ENCODE results near the gene SLC16A3.
A peak's percentile ranks its signal among the peaks of the same experiment; 100 is the strongest.

Gene SLC16A3

DNA sequence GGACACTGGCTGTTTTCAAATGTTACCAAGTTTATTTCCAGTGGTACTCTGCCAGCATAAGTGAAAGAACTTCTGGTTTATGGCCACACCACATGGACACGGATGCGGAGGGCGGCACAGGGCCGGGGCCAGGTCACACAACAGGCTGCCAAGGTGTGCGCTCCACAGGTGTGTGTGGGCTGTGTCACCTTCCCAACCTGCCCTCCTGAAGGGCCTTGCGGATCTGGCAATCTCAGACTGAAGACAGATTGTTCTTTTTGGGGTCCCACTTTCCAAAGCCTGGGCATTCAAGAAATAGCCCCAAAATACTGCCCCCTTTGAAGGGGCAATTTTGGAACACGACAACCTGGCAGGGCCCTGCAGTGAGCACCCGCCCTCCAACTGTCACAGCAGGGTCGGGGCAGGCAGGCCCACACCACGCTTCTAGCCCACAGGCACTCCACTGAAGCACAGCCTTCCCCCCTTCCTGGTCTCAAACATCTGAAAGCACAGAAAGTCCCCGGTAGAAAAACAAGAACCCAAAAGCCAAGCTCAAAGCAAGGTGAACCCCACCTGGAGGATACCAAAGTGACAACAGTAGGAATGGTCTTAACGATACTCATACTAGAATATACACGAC lies 41.1 kb downstream of the SLC16A3 start:
- no peak for DNase-seq

DNA sequence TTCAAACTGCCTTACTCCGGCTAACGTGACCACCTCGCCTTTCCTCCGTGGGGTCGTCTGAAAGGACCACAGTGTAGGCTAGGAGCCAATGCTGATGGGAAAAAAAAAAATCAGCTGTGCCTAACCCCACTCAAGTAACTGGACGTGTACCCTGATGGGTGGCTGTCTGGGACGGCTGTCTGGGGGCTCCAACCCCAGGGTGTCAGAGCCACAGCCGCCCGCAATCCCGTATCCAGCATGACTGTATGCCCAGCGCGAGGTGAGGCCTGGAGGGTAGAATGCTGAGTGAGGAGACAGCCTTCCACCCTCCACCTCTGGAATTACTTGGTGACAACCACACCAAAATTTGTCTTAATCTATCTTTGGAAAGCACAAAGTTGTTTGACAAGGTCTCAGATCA lies 41.8 kb downstream of the SLC16A3 start:
- no peak for DNase-seq

GRCh38 chr17:82271401-82271800 lies 42.6 kb downstream of the SLC16A3 start:
- DNase-seq: no peak

DNA sequence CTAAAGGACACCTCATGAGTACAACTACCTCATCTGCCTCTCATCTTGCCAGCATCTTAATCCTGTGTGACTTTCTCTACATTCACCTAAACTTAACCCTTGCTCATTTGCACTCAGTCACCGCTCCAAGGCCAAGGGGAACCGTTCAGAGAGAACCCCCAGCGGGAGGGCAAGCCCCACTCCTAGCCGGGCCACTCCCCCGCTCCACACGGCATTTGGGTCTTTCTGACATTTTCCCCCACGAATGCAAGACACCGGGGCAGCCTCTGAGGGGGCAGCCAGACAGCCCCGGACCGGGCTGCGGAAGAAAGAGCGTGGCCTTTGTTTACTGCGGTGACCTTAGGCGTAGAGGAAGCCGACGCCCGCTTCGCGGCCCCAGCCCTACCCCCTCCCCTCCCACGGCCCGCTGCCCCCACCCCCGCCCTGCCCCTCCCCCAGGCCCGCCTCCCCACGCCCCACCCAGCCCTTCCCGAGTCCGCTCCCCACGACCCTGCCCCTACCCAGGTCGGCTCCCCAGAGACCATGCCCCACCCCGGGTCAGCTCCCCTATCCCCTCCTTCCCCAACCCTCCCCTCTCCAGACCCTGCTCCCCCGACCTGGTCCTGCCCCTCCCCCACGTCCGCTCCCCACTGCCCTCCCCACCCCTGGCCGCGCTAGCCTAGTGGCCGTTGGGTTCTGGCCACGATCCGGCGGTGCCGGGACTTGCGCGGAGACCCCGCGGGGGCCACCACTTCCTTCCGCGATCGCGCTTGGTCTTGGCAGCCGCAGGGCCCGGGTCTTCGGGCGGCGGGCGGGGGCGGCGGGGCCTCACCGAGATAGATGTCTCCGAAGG lies 43.9 kb downstream of the SLC16A3 start:
- peak; percentile 35 for DNase-seq

GRCh38 chr17:82273327-82274133 lies 44.7 kb downstream of the SLC16A3 start, which contains the start of gene CSNK1D:
TSS of gene CSNK1D (minus strand) at chr17:82273700. CDS start at chr17:82273381, 319 bp downstream.
- peak; percentile 84 for DNase-seq

GRCh38 chr17:82274134-82275020 lies 45.5 kb downstream of the SLC16A3 start:
- no peak for DNase-seq

DNA sequence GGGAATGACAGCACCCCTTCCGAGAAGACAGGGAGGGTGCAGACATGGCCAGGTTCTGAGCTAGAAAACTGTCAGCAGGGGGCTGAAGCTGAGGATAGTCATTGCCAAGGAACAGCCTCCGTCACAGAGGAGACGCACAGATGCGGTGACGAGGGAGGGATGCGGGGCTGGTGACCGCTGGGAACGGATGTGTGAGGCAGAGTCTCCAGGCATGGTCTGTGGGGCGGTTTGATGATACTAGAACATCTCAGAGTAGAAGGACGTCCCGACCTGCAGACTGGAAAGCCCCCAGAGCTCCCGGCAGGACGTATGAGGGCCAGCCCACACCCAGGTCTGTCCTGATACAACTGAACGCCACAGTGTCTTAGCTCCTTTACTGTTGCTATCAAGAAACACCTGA lies 46.5 kb downstream of the SLC16A3 start:
- DNase-seq: no peak

- no peak for DNase-seq
Measured at GRCh38 chr17:82276938-82277337, 48.1 kb downstream of the SLC16A3 start.

DNA sequence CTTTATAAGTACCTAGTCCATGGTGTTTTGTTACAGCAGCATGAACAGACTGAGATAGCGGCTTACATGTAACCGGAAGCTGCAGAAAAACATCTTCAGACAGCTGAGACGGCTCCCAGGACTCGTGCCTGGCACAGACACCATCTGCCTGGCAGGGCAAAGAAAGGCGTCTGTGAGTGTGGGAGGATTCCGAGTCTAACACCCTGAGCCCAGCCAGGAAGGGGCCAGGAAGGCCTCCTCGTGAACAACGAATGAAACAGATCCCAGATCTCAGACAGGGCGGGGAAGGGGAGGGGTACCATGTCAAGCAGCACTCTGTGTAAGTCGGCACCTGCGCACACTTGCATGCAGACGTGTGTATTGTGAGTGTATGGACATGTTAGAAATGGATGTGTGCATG lies 49.0 kb downstream of the SLC16A3 start:
- DNase-seq: no peak

GRCh38 chr17:82278308-82278707 lies 49.5 kb downstream of the SLC16A3 start:
- no peak for DNase-seq

DNA sequence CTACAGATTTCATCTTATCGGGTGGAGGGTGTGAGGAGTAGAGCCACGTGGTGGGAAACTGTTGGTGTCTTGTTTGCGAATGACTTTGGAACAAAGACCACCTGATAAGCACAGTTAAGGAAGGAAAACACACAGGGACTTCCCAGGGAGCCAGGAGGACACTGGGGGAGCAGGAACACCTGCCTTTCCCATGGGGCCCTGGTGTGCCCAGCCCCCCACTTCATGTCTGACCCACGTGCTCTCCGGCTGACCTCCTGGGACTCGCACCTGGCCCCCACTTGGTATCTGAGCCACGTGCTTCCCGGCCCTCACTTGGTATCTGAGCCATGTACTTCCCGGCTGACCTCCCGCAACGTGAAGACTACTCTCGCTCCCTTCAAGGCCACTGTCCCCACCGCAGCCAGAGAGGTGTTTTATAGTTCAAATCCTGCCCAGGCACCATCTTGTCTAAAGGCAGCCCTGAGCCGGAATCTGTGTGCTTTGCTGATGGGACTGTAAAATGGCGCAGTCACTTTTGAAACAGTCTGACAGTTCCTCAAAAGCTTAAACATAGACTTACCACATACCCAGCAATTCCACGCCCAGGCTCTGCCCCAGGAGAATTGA lies 50.0 kb downstream of the SLC16A3 start:
- DNase-seq: no peak

DNA sequence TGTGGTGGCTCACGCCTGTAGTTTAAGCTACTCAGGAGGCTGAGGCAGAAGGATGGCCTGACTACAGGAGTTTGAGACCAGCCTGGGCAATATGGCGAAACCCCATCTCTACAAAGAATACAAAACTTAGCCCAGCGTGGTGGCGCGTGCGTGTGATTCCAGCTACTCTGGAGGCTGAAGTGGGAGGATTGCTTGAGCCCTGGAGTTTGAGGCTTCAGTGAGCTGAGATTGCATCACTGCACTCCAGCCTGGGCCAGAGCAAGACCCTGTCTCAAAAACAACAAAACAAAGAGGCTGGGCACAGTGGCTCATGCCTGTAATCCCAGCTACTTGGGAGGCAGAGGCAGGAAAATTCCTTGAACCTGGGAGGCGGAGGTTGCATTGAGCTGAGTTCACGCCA lies 51.7 kb downstream of the SLC16A3 start:
- no peak for DNase-seq

DNA sequence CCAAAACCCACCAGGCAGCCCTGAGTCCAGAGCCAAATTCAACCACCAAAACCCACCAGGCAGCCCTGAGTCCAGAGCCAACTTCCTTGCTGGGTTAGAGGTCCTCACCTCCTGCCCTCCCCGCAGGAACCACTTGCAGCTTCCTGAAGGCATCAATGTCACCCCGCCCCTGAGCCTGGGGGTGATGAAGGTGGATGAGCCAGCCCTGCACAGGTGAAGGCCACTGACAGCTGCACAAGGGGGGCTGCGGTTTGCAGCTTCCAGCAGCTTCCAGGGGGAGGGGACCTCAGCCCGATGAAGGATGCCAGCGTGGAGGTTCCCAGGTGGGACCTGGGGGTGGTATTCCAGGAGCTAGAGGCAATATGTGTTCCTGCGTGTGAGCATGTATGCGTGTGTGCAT lies 52.2 kb downstream of the SLC16A3 start:
- DNase-seq: no peak

DNA sequence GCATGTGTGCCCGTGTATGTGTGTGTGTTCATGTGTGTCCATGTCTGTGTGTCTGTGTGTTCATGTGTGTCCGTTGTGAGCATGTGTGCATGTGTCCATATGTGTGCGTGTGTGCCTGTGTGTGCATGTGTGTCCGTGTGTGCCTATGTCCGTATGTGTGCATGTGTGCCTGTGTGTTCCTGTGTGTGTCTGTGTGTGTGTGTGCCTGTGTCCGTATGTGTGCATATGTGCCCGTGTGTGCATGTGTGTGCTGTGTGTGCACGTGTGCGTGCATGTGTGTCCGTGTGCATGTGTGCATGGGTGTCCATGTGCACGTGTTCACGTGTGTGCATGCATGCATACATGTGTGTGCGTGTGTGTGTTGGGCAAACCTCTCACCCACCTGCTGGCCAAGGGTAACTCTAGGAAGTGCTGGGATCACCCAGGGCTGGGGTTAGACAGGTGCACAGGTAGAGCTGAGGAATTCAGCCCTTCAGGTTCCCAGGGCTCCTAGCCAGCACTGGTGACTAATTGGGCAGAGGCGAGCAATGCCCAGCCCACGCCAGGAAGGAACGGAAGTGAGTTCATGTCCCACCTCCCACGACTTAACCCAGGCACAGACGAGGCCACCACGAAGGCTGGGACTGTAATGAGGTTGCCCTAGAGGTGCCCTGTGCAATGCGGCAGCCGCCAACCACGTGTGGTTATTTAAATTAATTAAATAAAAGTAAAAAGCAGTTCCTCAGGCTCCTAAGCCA lies 52.8 kb downstream of the SLC16A3 start:
- no peak for DNase-seq

DNA sequence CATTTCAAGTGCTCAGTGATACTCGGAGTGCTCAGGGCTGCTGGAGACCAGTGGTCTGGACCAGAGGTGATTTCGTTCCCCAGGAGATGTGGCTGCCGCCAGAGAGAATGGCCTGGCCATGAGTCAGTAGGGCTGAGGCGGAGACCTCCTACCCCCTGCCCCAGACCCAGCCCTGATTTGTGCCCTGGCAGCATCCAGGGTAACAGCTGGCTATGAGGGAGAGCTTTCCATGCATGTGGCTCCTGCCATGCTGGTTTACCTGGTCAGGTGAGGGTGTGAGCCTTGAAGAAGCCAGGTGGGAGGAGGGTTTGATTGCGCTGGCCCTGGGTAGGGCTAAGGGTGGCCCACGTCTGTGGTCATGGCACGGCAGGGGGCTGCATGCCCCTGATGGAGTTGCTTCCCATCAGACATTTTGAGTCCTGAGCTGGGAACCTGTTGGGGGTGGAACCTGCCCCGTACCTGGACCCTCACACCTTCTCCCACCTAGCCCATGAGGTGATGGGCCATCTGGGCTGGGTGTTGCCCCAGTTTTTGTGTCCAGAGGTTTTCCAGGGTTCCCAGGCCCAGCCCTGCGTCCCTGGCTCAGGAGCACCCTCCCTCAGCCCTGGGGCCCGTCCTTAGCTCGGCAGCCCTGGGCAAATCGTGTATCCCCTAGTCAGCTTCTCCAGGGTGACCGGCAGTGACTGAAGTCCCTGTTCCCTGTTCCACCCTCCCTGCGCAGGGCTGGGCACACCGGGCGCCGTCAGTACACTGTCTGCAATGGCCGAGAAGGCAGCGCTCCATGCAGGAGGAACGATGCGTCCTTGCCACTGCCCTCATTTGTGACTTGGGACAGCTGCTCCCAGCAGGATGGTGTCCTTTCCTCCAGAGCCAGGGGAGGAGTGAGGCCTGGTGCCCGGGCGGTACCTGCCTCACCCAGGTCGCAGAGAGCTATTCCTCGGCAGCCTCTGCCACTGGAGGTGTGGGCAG lies 53.7 kb downstream of the SLC16A3 start:
- no peak for DNase-seq

DNA sequence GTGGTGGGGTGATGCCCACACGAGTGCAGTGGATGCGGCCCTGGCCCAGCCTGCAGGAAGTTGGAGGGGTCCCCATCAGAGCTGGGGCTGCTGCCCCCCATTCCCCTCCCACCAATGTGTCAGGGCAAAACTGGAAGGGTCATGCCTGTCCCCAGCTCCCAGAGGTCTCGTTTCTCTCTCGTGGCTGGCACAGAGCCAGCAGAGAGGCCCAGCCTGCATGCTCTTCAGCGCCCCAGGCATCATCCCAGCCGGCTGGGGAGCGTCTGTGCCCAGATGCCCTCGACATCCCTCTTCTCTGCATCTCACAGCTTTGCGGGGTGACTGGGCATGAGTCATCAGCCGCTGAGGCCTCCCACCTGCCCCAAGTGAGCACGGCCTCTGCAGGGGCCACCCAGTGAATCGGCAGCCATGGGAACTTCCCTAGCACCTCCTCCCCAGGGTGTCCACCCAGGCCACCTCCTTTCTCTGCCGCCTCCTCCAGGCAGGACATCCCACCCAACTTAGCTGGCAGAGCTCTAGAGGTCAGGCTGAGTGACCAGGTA lies 54.4 kb downstream of the SLC16A3 start:
- peak; percentile 37 for DNase-seq

DNA sequence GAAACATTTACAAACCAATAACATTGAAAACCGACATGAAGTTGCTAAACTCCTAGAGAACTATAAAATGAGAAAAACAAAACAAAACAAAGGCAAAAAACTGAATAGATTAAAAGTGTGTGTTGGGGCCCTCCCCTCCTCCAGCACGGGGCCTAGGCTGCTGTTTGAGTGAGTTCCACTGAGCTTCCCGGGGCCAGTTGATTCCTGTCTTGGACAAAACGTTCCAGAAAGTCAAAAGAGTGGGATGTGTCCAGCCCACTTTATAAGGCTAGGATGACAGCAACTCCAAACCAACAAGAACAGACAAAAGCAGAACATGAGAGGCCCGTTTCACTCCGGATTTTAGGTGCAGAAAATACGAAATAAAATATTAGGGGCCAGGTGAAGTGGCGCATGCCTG lies 56.3 kb downstream of the SLC16A3 start:
- DNase-seq: no peak

- DNase-seq: no peak
Measured at GRCh38 chr17:82287013-82287867, 58.4 kb downstream of the SLC16A3 start.

Data from CD4-positive, alpha-beta T cell treated with Interleukin-4 for 4 hours (primary cell).